ENCODE results near the gene VSX1.

VSX1 gene

GRCh38 chr20:25067102-25067987 lies 14.6 kb downstream of the VSX1 start:
- in situ Hi-C loops (cut with MboI; ENCODE audit: low sequenced_read_pairs), result no loop called here

DNA sequence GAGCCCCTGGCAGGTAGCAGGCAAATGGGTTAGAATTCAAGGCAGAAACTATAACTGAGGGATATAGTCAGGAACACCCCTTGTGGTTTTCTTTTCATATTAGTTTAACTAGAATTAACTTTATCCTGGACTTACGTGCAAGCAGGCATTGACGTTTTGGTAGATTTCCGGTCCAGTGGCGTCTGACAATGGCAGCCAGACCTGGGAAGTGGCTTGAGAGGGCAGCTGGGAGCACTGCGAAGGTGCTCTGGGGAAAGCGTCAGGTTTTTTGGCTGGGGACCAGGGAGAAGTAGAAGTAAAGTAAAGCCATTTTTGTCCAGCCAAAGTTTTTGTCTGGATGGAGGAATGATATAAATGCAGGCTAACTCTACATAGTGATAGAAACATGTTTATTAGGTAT lies 15.6 kb downstream of the VSX1 start:
- in situ Hi-C loops (cut with MboI; ENCODE audit: low sequenced_read_pairs), result no loop called here

DNA sequence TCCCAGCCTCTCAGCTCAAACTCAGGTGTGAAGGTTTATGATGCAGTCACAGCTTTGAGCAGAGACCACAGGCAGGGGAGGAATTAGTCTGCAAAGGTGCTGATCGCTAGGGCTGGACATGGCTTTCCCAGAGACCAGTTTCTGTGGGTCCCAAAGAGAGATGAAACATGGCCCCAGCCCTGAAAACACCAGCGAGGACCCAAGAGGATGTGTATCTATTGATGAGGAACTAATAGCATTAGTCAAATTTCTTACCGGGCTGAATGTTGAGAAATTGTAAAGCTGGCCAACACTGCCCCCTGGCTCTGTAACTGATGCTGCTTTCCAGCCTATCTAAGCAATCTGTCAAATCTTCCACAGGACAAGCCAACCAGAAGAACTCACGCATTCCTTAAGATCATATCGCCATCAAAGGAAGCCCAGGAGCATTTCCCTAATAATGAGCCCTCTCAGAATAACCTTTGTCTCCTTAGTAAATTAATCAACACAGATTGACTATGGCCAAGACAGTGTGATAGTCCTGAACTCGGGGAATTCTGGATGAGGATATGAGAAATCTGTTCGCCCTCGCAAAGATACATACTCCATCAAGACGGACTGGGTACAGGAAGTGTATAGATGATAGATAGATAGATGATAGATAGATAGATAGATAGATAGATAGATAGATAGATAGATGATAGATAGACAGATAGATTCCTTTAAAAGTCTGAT lies 16.2 kb downstream of the VSX1 start:
- in situ Hi-C loops (cut with MboI; ENCODE audit: low sequenced_read_pairs), result no loop called here

DNA sequence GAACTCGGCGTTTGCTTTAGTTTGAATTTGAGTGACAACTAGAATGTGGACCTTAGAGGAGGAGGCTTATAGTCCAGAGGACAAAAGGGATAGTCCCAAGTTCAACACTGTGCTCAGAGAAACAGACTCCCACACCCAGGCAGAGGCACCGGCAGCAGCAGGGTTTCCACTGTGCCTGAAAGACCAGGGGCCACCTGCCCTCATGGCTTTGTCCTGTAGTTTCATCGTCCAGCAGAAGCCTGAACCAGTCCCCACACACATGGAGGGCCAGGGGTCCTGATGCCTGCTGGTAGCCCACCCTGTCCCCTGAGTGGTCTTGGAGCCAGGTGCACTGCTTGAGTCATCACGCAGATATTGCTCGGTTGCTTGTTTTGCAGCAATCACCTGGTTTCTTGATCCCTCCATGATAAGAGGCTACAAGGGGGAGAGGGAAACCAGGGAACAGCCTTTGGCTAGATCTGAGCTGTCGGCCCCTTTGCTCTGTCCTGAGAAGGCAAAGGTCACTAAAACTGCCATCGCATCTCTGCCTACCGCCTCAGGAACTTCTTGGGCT lies 16.8 kb downstream of the VSX1 start:
- in situ Hi-C loops (cut with MboI; ENCODE audit: low sequenced_read_pairs), result no loop called here

- in situ Hi-C loops (cut with MboI; ENCODE audit: low sequenced_read_pairs), result no loop called here
These were observed 17.3 kb downstream of the VSX1 start for GRCh38 chr20:25064561-25065071.

- in situ Hi-C loops (cut with MboI; ENCODE audit: low sequenced_read_pairs), result no loop called here
These were observed 18.0 kb downstream of the VSX1 start for GRCh38 chr20:25063981-25064380.

DNA sequence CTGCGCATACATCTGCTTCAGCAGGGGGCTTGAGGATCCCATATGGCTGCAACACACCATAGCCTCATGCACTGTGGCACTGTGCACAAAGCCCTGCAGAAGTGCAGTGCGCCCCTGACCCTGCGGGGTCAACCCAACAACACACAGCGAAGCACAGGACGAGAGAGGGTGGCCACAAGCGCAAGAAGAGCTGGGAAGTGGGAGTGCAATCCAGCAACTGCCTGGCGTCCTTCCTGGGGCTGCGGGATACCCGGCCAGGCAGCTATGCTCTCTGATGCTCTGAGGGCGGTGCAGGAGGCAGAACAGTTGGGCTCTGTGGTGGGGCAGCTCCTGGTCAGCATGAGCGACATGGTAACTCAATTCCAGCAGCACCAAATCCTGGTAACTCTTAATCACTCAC lies 18.4 kb downstream of the VSX1 start:
- in situ Hi-C loops (cut with MboI; ENCODE audit: low sequenced_read_pairs), result no loop called here

DNA sequence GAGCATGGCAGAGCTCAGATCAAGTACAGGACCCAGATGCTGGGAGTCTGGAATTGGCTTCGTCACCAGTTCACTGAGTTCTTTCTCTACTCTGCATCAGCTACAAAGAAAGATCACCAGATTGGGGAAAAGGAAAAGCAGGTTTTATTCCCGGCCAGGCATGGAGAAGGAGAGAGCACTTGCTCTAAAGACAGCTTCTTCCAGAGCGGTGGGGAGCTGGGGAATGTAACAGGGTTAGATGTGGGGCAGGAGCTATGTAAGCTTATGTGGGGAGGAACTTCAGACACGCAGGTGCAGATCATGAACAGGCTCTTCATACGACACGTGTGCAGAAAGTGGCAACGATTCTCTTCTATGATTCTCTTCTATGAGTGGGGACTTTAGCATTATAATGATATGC lies 19.1 kb downstream of the VSX1 start:
- in situ Hi-C loops (cut with MboI; ENCODE audit: low sequenced_read_pairs), result no loop called here

DNA sequence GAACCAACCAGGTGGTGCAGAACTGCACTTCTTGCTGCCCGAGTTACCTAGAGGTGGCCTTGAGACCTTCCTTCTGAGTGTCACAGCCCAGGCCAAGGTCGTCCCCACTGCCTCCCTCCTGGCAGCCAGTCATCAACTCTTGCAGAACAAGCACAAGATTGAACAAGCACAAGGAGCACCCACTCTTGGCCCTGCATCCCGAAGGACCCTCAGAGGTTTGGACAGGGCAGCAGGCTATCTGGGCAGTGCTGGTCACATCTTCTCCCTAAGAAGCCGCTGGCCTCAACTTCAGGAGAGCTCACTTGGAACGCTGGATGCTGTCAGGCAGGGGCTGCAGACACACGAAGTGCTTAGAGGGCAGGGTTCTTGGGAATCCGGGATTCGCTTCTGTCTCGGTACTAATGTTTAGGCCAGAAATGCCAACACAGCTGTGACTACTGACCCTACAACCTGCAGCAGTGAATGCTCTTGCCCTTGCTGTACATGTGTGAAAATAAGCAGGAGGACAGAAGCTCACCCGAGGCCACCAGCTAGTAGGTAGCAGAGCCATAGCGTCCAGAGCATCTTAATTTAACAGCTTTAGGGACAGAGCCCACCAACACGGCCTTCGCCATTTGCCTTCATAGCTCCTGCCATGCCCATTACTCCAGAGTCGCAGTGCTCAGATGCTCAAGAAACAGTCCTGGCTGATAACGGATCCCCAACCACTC lies 20.0 kb downstream of the VSX1 start:
- in situ Hi-C loops (cut with MboI; ENCODE audit: low sequenced_read_pairs), result no loop called here

- in situ Hi-C loops (cut with MboI; ENCODE audit: low sequenced_read_pairs), result no loop called here
These were observed 20.7 kb downstream of the VSX1 start for GRCh38 chr20:25061103-25061799.

DNA sequence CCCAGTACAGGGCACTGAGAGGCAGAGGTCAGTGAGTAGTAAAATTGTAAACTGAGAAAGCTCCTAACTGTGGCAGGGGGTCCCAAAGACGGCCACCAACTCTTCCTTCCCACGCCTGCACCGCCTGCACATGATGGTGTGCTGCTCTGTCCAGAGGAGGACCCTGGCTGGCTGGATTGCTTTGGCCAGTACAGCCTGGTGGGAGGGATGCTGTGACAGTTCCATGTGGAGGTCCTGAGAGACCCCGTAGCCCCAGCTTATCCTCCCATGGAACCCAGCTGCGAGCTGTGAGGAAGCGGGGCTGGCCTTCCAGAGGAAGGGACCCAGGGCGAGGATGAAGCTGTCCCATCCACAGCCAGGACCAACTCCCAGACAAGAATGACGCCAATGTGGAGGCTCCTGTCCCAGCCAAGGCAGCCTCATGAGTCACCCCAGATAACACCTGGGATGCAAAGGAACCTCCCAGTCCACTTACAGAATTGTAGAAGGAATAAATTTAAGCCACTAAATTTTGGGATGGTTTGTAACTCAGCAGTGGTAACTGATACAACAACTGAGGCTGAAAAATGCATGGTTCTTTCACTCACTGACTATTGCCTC lies 22.0 kb downstream of the VSX1 start:
- in situ Hi-C loops (cut with MboI; ENCODE audit: low sequenced_read_pairs), result no loop called here

DNA sequence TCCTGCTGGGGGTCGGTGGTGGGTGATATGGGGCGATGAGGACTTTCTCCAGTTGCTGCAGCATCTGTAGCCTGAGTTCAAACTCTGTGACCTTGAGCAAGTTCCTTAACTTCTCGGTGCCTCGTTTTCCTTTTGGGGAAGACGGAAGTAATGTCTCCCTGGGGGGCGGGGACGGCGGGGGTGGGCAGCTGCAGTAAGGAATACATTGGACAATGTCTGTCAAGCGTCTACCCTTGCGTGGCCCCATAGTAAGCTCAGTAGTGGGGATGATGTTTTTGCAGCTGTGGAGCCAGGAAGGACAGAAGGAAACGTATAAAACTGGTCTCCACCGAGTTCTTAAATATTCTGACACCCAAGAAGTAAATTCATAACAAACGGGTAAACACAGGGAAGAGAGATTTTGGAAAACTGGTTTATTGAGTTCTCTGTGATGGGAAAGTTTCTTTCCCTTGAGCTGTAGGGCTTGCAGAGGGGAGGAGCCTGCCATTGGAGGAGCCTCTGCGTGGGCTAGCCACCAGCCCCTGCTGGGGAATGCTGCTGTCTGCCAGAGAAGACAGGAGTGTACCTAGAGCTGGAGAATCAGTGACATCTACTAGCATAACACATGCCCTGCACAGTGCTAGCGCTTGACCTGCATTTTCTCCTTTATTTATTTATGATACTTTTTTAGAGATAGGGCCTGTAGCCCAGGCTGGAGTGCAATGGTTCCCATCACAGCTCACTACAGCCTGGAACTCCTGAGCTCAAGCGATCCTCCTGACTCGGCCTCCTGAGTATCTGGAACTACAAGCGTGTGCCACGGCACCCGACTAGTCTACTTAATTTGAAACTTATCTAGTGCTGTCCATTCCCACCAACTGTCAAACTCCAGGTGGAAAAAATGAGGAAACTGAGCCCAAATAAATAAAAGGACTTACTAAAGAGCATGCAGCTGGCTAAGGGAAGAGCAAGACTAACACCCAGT lies 22.8 kb downstream of the VSX1 start:
- in situ Hi-C loops (cut with MboI; ENCODE audit: low sequenced_read_pairs), result no loop called here

DNA sequence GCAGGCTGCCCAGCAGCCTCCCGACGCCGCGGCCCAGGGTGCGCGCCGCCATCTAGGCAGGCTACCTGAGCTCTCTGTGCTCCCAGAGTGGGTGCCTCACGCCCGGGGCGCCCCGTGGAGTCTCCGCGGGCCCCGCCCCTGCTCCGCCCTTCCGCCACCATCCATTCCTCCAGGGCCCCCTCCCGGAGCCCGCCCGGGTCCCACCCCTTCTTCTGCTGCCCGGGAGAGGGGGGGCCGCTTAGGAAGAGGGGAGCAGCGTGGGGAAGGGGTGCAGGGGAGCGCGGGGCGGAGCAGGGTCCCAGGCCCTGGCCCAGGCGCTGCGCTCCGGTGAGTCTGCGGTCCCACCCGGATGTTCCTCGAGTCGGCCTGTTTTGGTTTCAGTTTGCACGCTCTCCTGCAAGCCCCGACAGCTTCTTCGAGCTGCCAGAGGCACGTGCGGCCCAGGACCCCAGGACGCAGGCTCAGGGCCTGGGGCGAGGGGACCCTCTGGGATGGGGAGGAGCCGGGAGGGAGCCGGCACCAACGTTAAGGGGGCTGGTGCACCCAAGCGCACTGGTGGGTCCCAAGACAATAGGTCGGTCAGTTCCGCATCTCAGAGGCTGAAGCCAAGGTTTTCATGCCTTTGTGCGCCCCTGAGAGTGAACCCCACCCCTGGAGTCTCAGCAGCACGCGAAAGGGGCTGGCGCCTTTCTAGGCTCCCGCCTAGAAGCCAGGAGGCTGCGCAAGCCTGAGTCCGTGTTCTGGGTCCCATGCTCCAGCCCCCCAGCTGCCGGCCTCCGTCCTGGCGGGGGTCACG lies 23.7 kb downstream of the VSX1 start, which contains the start of gene ACSS1:
ACSS1 (minus strand) TSS at position 89 of the 796 bp plus-strand sequence; CDS start at position 52, 37 bp downstream.
- in situ Hi-C loops (cut with MboI; ENCODE audit: low sequenced_read_pairs), result no loop called here

- in situ Hi-C loops (cut with MboI; ENCODE audit: low sequenced_read_pairs), result no loop called here
These were observed 24.5 kb downstream of the VSX1 start for GRCh38 chr20:25057234-25058050.

DNA sequence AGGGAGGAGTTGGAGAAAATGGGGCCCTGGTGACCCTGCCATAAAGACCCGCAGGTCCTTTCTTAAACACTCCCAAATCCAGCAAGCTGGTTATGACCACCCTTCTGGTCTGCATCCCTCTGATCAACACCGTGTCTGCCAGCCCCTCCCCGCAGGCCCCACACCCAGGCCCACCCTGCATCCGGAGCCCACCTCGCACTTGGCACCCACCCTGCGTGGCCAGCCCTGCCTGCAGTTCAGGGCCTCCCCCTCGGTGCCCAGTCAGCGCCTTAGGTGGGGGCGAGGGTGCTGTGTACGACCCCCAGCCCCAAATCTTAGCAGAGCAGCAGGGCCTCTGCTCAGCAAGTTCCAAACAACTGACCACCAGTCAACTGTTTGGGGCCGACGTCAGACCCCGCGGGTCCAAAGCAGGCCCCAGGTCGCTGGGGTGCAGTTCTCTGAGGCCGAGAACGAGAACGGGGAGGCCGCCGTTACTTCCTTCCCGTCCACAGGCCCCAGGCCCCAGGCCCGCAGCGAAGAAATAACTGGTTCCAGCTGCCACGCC lies 25.2 kb downstream of the VSX1 start:
- in situ Hi-C loops (cut with MboI; ENCODE audit: low sequenced_read_pairs), result no loop called here

DNA sequence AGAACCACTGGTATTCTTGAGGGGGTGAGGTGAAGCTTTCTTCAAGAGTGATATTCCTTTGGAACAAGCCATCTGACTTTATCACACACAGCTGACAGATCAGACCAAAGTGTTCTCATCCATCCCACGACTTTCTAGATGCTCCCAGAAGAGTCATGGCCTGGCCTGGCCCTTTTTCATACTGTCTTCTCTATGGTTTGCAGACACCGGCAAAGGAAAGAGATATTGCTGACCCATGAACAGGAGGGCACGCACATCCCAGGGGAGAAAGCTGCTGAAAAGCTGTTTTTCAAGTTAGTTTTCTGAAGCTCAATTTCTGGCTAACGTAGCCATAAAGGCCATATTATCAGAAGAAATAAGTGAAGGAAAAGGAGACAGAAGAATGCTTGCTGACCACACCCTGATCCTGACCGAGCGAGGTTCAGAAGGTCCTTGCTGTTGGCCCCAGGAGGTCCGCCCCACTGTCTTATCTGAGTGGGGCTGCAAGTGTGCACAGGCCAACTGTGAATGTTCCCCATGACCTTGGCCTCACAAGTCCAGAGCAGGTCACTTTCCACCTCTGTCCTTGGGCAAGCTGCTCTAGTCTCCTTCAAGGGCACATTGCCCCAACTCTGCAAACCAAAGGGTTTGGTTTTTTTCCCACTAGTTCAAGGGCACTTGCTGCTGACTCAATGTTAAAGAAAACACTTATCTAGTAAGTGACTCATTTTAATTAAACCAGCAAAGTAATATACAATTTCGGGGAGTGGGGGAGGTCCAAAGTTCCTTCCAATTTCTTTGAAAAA lies 26.0 kb downstream of the VSX1 start:
- in situ Hi-C loops (cut with MboI; ENCODE audit: low sequenced_read_pairs), result no loop called here

All from hTERT RPE-1 (cell line).